ENCODE results near the gene BAAT.
"Not testable (repeated sequence)": the region's sequence is repeated elsewhere in the genome, so short reads cannot be mapped to it uniquely, and the experiment has no call there.

Gene BAAT

GRCh38 chr9:101384873-101385536, at the start of gene BAAT:
Gene BAAT (minus strand): TSS chr9:101385006. CDS start chr9:101371404, 13,602 bp downstream.
- not testable (repeated sequence) for DNase-seq (ENCODE audit: low spot score)

- DNase-seq (ENCODE audit: low spot score), result no peak
Observed at GRCh38 chr9:101433229-101433628, 48.4 kb upstream of the BAAT start.

GRCh38 chr9:101432740-101433139, 47.9 kb upstream of the BAAT start:
- DNase-seq (ENCODE audit: low spot score), result no peak

- DNase-seq (ENCODE audit: low spot score), result no peak
Observed at GRCh38 chr9:101432171-101432570, 47.4 kb upstream of the BAAT start.

GRCh38 chr9:101429736-101430135, 44.9 kb upstream of the BAAT start:
- DNase-seq (ENCODE audit: low spot score), result no peak

- no peak for DNase-seq (ENCODE audit: low spot score)
Observed at GRCh38 chr9:101428909-101429308, 44.1 kb upstream of the BAAT start.

GRCh38 chr9:101427957-101428655, 43.3 kb upstream of the BAAT start:
- no peak for DNase-seq (ENCODE audit: low spot score)

- DNase-seq (ENCODE audit: low spot score), result no peak
Observed at GRCh38 chr9:101427358-101427757, 42.6 kb upstream of the BAAT start.

- DNase-seq (ENCODE audit: low spot score), result no peak
Observed at GRCh38 chr9:101421653-101422065, 36.9 kb upstream of the BAAT start.

- no peak for DNase-seq (ENCODE audit: low spot score)
Observed at GRCh38 chr9:101419863-101420262, 35.1 kb upstream of the BAAT start.

- no peak for DNase-seq (ENCODE audit: low spot score)
Observed at GRCh38 chr9:101418518-101419430, 34.0 kb upstream of the BAAT start.

- DNase-seq (ENCODE audit: low spot score), result no peak
Observed at GRCh38 chr9:101417977-101418376, 33.2 kb upstream of the BAAT start.

- no peak for DNase-seq (ENCODE audit: low spot score)
Observed at GRCh38 chr9:101417389-101417788, 32.6 kb upstream of the BAAT start.

GRCh38 chr9:101415578-101415977, 30.8 kb upstream of the BAAT start:
- no peak for DNase-seq (ENCODE audit: low spot score)

GRCh38 chr9:101414839-101415238, 30.0 kb upstream of the BAAT start:
- no peak for DNase-seq (ENCODE audit: low spot score)

- no peak for DNase-seq (ENCODE audit: low spot score)
Observed at GRCh38 chr9:101409079-101409477, 24.3 kb upstream of the BAAT start.

GRCh38 chr9:101408374-101409078, 23.7 kb upstream of the BAAT start:
- no peak for DNase-seq (ENCODE audit: low spot score)

GRCh38 chr9:101403516-101404285, 18.9 kb upstream of the BAAT start:
- DNase-seq (ENCODE audit: low spot score), result no peak

- DNase-seq (ENCODE audit: low spot score), result peak; percentile 44
Observed at GRCh38 chr9:101400120-101400519, 15.3 kb upstream of the BAAT start.

GRCh38 chr9:101399643-101399970, 14.8 kb upstream of the BAAT start:
- no peak for DNase-seq (ENCODE audit: low spot score)

- peak; percentile 32 for DNase-seq (ENCODE audit: low spot score)
Observed at GRCh38 chr9:101398930-101399642, 14.3 kb upstream of the BAAT start.
